ENCODE measurements around the gene NAA60.
A peak's percentile ranks its signal among the peaks of the same experiment; 100 is the strongest.

The NAA60 gene

GRCh38 chr16:3443108-3444031 is at the start of gene NAA60, which contains the start of gene ZNF597:
Gene NAA60, plus strand, starts transcription at chr16:3443680. Its CDS starts 32,548 bp downstream, at chr16:3476228.
Gene ZNF597, minus strand, starts transcription at chr16:3443504. Its CDS starts 351 bp downstream, at chr16:3443153.
- no peaks in the 10 kb centered on the region for H3K27me3 ChIP-seq (ENCODE audit: insufficient read depth, low read length)
- H3K9me3 ChIP-seq (ENCODE audit: low read length) = no peaks in the 10 kb centered on the region
- H3K36me3 ChIP-seq (ENCODE audit: insufficient read depth, low read length) = peaks cover 8% of the 10 kb centered on the region
- H2AFZ ChIP-seq (ENCODE audit: low read depth, low read length) = no peak within 1 kb of the TSS
- H3K4me1 ChIP-seq (ENCODE audit: insufficient read depth, low read length) = peaks cover 3% of the 10 kb centered on the region
- peak within 1 kb of the TSS; percentile 85 for H3K4me3 ChIP-seq (ENCODE audit: low read length)

GRCh38 chr16:3400446-3400778 is 43.1 kb upstream of the NAA60 start:
- Histone ChIP-seq H3K36me3 (ENCODE audit: insufficient read depth, low read length) (peaks cover 50% of the 10 kb centered on the region), H3K4me1 (ENCODE audit: insufficient read depth, low read length) (peaks cover 3% of the 10 kb centered on the region), H3K9me3 (ENCODE audit: low read length) (peaks cover 33% of the 10 kb centered on the region), H3K27me3 (ENCODE audit: insufficient read depth, low read length) (no peaks in the 10 kb centered on the region), H3K4me3 (ENCODE audit: low read length) (peak overlapping the region; percentile 98), H2AFZ (ENCODE audit: low read depth, low read length) (peak overlapping the region; percentile 96)

GRCh38 chr16:3400779-3401688 is 42.4 kb upstream of the NAA60 start, which contains the start of the genes ZNF174 and ZSCAN32:
Gene ZNF174, plus strand, starts transcription at chr16:3401215. Its CDS starts 790 bp downstream, at chr16:3402005.
Gene ZSCAN32, minus strand, starts transcription at chr16:3401004. Its CDS starts 3,447 bp downstream, at chr16:3397557.
- peak within 1 kb of the TSS; percentile 98 for H3K4me3 ChIP-seq (ENCODE audit: low read length)
- H2AFZ ChIP-seq (ENCODE audit: low read depth, low read length) = peak within 1 kb of the TSS; percentile 96
- H3K4me1 ChIP-seq (ENCODE audit: insufficient read depth, low read length) = peaks cover 3% of the 10 kb centered on the region
- H3K27me3 ChIP-seq (ENCODE audit: insufficient read depth, low read length) = no peaks in the 10 kb centered on the region
- peaks cover 50% of the 10 kb centered on the region for H3K36me3 ChIP-seq (ENCODE audit: insufficient read depth, low read length)
- H3K9me3 ChIP-seq (ENCODE audit: low read length) = peaks cover 34% of the 10 kb centered on the region

DNA sequence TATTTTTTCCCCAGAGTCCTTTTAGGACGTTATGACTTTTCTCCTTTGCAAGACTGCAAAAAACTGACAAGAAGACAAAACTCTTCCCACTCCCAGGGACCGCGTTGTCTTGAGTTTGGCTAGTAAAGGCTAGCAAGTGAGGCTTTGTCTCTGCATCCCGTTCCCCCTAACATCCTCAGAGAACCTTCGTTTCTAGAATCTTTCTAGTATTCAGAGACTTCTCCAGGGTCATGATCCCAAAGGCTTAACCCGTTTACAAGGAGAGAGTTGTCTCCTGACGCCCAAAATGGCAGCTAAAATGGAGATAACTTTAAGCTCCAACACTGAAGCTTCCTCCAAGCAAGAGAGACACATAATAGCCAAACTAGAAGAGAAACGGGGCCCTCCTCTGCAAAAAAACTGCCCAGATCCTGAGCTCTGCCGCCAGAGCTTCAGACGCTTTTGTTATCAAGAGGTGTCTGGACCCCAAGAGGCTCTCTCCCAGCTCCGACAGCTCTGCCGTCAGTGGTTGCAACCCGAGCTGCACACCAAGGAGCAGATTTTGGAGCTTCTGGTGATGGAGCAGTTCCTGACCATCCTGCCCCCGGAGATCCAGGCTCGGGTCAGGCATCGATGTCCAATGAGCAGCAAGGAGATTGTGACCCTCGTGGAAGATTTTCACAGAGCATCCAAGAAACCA is 41.6 kb upstream of the NAA60 start:
- Histone ChIP-seq H3K27me3 (ENCODE audit: insufficient read depth, low read length) (no peaks in the 10 kb centered on the region), H3K36me3 (ENCODE audit: insufficient read depth, low read length) (peaks cover 49% of the 10 kb centered on the region)

GRCh38 chr16:3408561-3409197 is 34.8 kb upstream of the NAA60 start:
- Histone ChIP-seq H3K36me3 (ENCODE audit: insufficient read depth, low read length) (peaks cover 47% of the 10 kb centered on the region), H3K9me3 (ENCODE audit: low read length) (peaks cover 59% of the 10 kb centered on the region), H3K27me3 (ENCODE audit: insufficient read depth, low read length) (no peaks in the 10 kb centered on the region), H3K4me1 (ENCODE audit: insufficient read depth, low read length) (no peaks in the 10 kb centered on the region), H2AFZ (ENCODE audit: low read depth, low read length) (no peak overlapping the region), H3K4me3 (ENCODE audit: low read length) (no peak overlapping the region)

More for the DNA sequence above, 41.6 kb upstream of the NAA60 start:
- Histone ChIP-seq H3K4me1 (ENCODE audit: insufficient read depth, low read length) (peaks cover 3% of the 10 kb centered on the region), H3K4me3 (ENCODE audit: low read length) (peak overlapping the region; percentile 98), H2AFZ (ENCODE audit: low read depth, low read length) (peak overlapping the region; percentile 65), H3K9me3 (ENCODE audit: low read length) (peaks cover 35% of the 10 kb centered on the region)

GRCh38 chr16:3413730-3414379 is 29.6 kb upstream of the NAA60 start:
- Histone ChIP-seq H3K9me3 (ENCODE audit: low read length) (peaks cover 28% of the 10 kb centered on the region), H3K36me3 (ENCODE audit: insufficient read depth, low read length) (peaks cover 2% of the 10 kb centered on the region), H2AFZ (ENCODE audit: low read depth, low read length) (no peak overlapping the region), H3K4me1 (ENCODE audit: insufficient read depth, low read length) (no peaks in the 10 kb centered on the region), H3K27me3 (ENCODE audit: insufficient read depth, low read length) (no peaks in the 10 kb centered on the region), H3K4me3 (ENCODE audit: low read length) (no peak overlapping the region)

- H3K4me3 ChIP-seq (ENCODE audit: low read length) = no peak overlapping the region
These were observed 11.7 kb upstream of the NAA60 start for GRCh38 chr16:3431779-3432219.

GRCh38 chr16:3434373-3434772 is 9.1 kb upstream of the NAA60 start:
- H3K4me1 ChIP-seq (ENCODE audit: insufficient read depth, low read length) = no peaks in the 10 kb centered on the region
- H3K9me3 ChIP-seq (ENCODE audit: low read length) = no peaks in the 10 kb centered on the region
- H3K27me3 ChIP-seq (ENCODE audit: insufficient read depth, low read length) = no peaks in the 10 kb centered on the region
- no peaks in the 10 kb centered on the region for H3K36me3 ChIP-seq (ENCODE audit: insufficient read depth, low read length)
- H2AFZ ChIP-seq (ENCODE audit: low read depth, low read length) = no peak overlapping the region
- H3K4me3 ChIP-seq (ENCODE audit: low read length) = no peak overlapping the region

More at GRCh38 chr16:3431779-3432219, 11.7 kb upstream of the NAA60 start:
- no peaks in the 10 kb centered on the region for H3K36me3 ChIP-seq (ENCODE audit: insufficient read depth, low read length)
- no peaks in the 10 kb centered on the region for H3K9me3 ChIP-seq (ENCODE audit: low read length)
- H3K27me3 ChIP-seq (ENCODE audit: insufficient read depth, low read length) = no peaks in the 10 kb centered on the region
- H2AFZ ChIP-seq (ENCODE audit: low read depth, low read length) = no peak overlapping the region
- H3K4me1 ChIP-seq (ENCODE audit: insufficient read depth, low read length) = no peaks in the 10 kb centered on the region

- H3K27me3 ChIP-seq (ENCODE audit: insufficient read depth, low read length) = no peaks in the 10 kb centered on the region
These were observed 3.8 kb upstream of the NAA60 start for GRCh38 chr16:3439637-3440036.

DNA sequence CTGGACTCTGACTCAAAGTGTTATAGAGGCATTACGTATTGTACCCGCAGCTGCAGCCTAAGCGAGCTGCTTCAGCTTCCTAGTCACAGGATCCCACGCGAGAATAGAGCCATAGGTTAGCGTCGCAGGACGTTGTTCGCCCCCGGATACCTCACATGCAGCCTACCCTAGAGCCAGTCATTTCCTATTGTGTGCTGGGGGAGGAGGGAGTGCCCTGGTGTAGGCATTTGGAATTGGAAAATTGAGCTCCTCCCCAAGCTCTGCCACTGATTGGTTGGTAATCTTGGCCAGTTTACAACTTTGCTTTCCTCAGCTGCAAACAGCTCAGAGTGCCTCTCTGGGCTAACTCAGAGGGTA is 530 bp downstream of the NAA60 start:
- Histone ChIP-seq H3K4me3 (ENCODE audit: low read length) (peak overlapping the region; percentile 85), H3K4me1 (ENCODE audit: insufficient read depth, low read length) (peaks cover 3% of the 10 kb centered on the region), H3K9me3 (ENCODE audit: low read length) (no peaks in the 10 kb centered on the region), H2AFZ (ENCODE audit: low read depth, low read length) (no peak overlapping the region), H3K27me3 (ENCODE audit: insufficient read depth, low read length) (no peaks in the 10 kb centered on the region), H3K36me3 (ENCODE audit: insufficient read depth, low read length) (peaks cover 11% of the 10 kb centered on the region)

More at GRCh38 chr16:3439637-3440036, 3.8 kb upstream of the NAA60 start:
- no peak overlapping the region for H3K4me3 ChIP-seq (ENCODE audit: low read length)
- H3K4me1 ChIP-seq (ENCODE audit: insufficient read depth, low read length) = peaks cover 2% of the 10 kb centered on the region
- H2AFZ ChIP-seq (ENCODE audit: low read depth, low read length) = no peak overlapping the region
- no peaks in the 10 kb centered on the region for H3K9me3 ChIP-seq (ENCODE audit: low read length)
- H3K36me3 ChIP-seq (ENCODE audit: insufficient read depth, low read length) = peaks cover 5% of the 10 kb centered on the region

DNA sequence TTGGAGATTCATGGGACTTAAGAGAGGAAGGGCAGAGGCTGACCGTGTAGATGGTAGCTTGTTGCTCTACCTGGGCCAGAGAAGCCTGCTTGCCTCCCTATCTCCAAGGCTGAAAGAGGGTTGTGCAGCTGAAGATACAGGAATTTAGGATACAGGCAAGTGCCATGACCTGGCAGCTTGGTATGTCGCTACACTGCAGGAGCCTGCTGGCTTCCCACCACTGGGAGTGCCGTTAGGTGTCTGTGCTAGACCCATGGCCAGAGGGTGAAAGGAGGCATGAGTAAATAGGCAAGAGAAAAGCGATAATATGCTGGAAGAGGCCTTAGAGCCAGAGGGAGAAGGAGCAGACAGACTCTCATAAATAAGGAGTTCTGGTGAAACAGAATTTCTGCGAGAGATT is 10.6 kb downstream of the NAA60 start:
- Histone ChIP-seq H3K4me1 (ENCODE audit: insufficient read depth, low read length) (peaks cover 11% of the 10 kb centered on the region), H3K27me3 (ENCODE audit: insufficient read depth, low read length) (no peaks in the 10 kb centered on the region), H3K36me3 (ENCODE audit: insufficient read depth, low read length) (peaks cover 5% of the 10 kb centered on the region), H3K4me3 (ENCODE audit: low read length) (no peak overlapping the region), H2AFZ (ENCODE audit: low read depth, low read length) (no peak overlapping the region), H3K9me3 (ENCODE audit: low read length) (no peaks in the 10 kb centered on the region)

Measured in neuron (in vitro differentiated cells).